BE2C (cell line): ENCODE results near the gene KRTAP10-11.

Experiments used
- DNase-seq: peaks from one replicate; pipeline ENCODE4 v3.0.0-alpha.2; 2020
- H3K27me3 ChIP-seq: fragments of 250-450 bp; sonication (Bioruptor Pico); 2 replicates; pipeline ENCODE4 v1.5.1; 2020; ENCODE audit warnings: mild to moderate bottlenecking
- H3K36me3 ChIP-seq: fragments of 250-450 bp; sonication (Bioruptor Pico); 2 replicates; pipeline ENCODE4 v1.5.1; 2020; ENCODE audit warnings: mild to moderate bottlenecking
- H3K4me1 ChIP-seq: fragments of 250-450 bp; sonication (Bioruptor Pico); 2 replicates; pipeline ENCODE4 v1.5.1; 2020
- H3K4me3 ChIP-seq: 2 replicates; pipeline ENCODE4 v1.5.1; 2011; ENCODE audit warnings: low read depth, low read length
- H3K9me3 ChIP-seq: fragments of 250-450 bp; sonication (Bioruptor Pico); 2 replicates; pipeline ENCODE4 v1.5.1; 2020
- CTCF ChIP-seq: IDR thresholded peaks from 2 replicates; pipeline ENCODE4 v1.5.1; 2012; ENCODE audit warnings: mild to moderate bottlenecking, low read depth, low read length

KRTAP10-11 gene

GRCh38 chr21:44694776-44695175 is 48.6 kb downstream of the KRTAP10-11 start:
- no peak for TF ChIP-seq CTCF
- Histone ChIP-seq H3K9me3 (no peaks in the 10 kb centered on the region), H3K27me3 (peaks cover 77% of the 10 kb centered on the region)

GRCh38 chr21:44695184-44695583 is 49.0 kb downstream of the KRTAP10-11 start:
- Histone ChIP-seq H3K4me3 (no peak overlapping the region), H3K9me3 (no peaks in the 10 kb centered on the region), H3K27me3 (peaks cover 77% of the 10 kb centered on the region), H3K36me3 (no peaks in the 10 kb centered on the region), H3K4me1 (no peaks in the 10 kb centered on the region)
- DNase-seq = no peak
- no peak for TF ChIP-seq CTCF

More at GRCh38 chr21:44694776-44695175, 48.6 kb downstream of the KRTAP10-11 start:
- Histone ChIP-seq H3K4me3 (no peak overlapping the region), H3K4me1 (no peaks in the 10 kb centered on the region), H3K36me3 (no peaks in the 10 kb centered on the region)
- no peak for DNase-seq

- H3K27me3 ChIP-seq = peaks cover 77% of the 10 kb centered on the region
- TF ChIP-seq CTCF = no peak
- no peaks in the 10 kb centered on the region for H3K4me1 ChIP-seq
- H3K9me3 ChIP-seq = no peaks in the 10 kb centered on the region
- DNase-seq = no peak
- H3K36me3 ChIP-seq = no peaks in the 10 kb centered on the region
- no peak overlapping the region for H3K4me3 ChIP-seq
Measured at GRCh38 chr21:44695641-44696040, 49.4 kb downstream of the KRTAP10-11 start.

- peaks cover 81% of the 10 kb centered on the region for H3K27me3 ChIP-seq
- no peak for DNase-seq
- no peak overlapping the region for H3K4me3 ChIP-seq
- no peaks in the 10 kb centered on the region for H3K36me3 ChIP-seq
- no peak for TF ChIP-seq CTCF
- H3K4me1 ChIP-seq = no peaks in the 10 kb centered on the region
- H3K9me3 ChIP-seq = no peaks in the 10 kb centered on the region
Measured at GRCh38 chr21:44696572-44696971, 50.4 kb downstream of the KRTAP10-11 start.
